Lung (tissue), 12 donors: ENCODE data around the gene ZSCAN29. TPM values are rescaled to one million over a fixed set of nuclear protein-coding genes. Genes with fewer than 3 reads are reported as not detected.
A peak's percentile ranks its signal among the peaks of the same experiment; 100 is the strongest.

Experiments
- ATAC-seq: fragments of 200-7000 bp; cut with Tn5 transposase; one replicate; pipeline ENCODE4 v1.9.1; 2020; ENCODE audit warnings: moderate number of reproducible peaks; ENCODE audit not compliant: insufficient read depth, low FRiP score
- DNase-seq, 3 donors: peaks; one replicate each; pipeline ENCODE4 v3.0.0-alpha.2; 2013 to 2017
- H3K27ac ChIP-seq, 2 donors: one replicate each; pipeline ENCODE4 v1.5.1; 2013; ENCODE audit warnings: mild to moderate bottlenecking in 2 of 2, moderate library complexity in 2 of 2, control low read depth in 1 of 2, inconsistent platforms in 1 of 2, low read depth in 1 of 2, low read length in 1 of 2
- H3K27me3 ChIP-seq, 3 donors: one replicate each; pipeline ENCODE4 v1.5.1; 2013; ENCODE audit warnings: low read length in 2 of 3; ENCODE audit not compliant: control insufficient read depth in 3 of 3, insufficient read depth in 3 of 3
- H3K36me3 ChIP-seq, 4 donors: one replicate each; pipeline ENCODE4 v1.5.1; 2013; ENCODE audit warnings: low read length in 4 of 4, mild to moderate bottlenecking in 1 of 4, moderate library complexity in 1 of 4; ENCODE audit not compliant: control insufficient read depth in 4 of 4, insufficient read depth in 4 of 4
- H3K4me1 ChIP-seq, 5 donors: one replicate each; pipeline ENCODE4 v1.5.1; 2013; ENCODE audit warnings: low read length in 5 of 5, mild to moderate bottlenecking in 2 of 5, moderate library complexity in 1 of 5; ENCODE audit not compliant: control insufficient read depth in 5 of 5, insufficient read depth in 5 of 5
- H3K4me3 ChIP-seq: one replicate; pipeline ENCODE4 v1.5.1; 2013; ENCODE audit warnings: mild to moderate bottlenecking, control low read depth, moderate library complexity
- H3K9ac ChIP-seq, 2 donors: one replicate each; pipeline ENCODE4 v1.5.1; 2013; ENCODE audit warnings: low read length in 2 of 2, control low read depth in 1 of 2; ENCODE audit not compliant: insufficient read depth in 1 of 2
- H3K9me3 ChIP-seq, 4 donors: one replicate each; pipeline ENCODE4 v1.5.1; 2013; ENCODE audit warnings: low read length in 3 of 4, mild to moderate bottlenecking in 1 of 4, moderate library complexity in 1 of 4; ENCODE audit not compliant: control insufficient read depth in 4 of 4, insufficient read depth in 3 of 4
- WGBS, 2 donors: extraction: QIAGEN DNeasy Blood & Tissue Kit; methylation state at CpG; one replicate each; pipeline ENCODE4 v1.1.7; 2013; 5-methylcytosine and 5-hydroxymethylcytosine counted together
- polyA plus RNA-seq, 2 donors: library from polyadenylated mRNA; stranded (reverse); fragments of 200-250 nt; gene quantifications; one replicate each; pipeline ENCODE4 v1.2.1, GENCODE V29; 2013
- total RNA-seq, 2 donors: library from RNA; depleted of rRNA in 1 of 2; stranded (reverse); fragments of >200 nt in 1 of 2; gene quantifications; one replicate each; pipeline ENCODE4 v1.2.1, GENCODE V29; 2014 to 2021
- TF ChIP-seq, protein P1 (sequence below): IDR thresholded peaks from 2 replicates; pipeline ENCODE4 v1.5.1; 2012; ENCODE audit warnings: mild to moderate bottlenecking; ENCODE audit errors: control extremely low read depth, extremely low read depth
- donor health status: control.
- donor health status: control.
- donor health status: Bipolar disorder and iron deficiency.
- donor health status: healthy.
- donor health status: DM: yes; HTN: yes; CAD: no.

Gene ZSCAN29
- total and polyA plus RNA-seq, 4 donors: 6.4 to 37.7 (median 13.8) TPM

DNA sequence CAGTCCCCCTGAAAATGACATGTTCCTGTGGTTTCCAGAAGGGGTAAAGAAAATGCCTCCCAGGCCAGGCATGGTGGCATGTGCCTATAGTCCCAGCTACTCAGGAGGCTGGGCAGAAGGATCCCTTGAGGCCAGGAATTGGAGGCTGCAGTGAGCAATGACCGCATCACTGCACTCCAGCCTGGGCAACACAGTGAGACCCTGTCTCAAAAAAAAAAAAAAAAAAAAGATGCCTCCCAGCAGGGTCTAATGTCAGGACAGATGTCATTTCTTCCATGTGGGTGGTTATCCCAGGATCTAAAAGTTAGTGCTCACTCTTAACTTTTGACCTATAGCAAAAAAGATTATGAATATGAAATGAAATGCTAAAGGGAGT, 53.9 kb downstream of the ZSCAN29 start:
- TF ChIP-seq, protein P1, sequence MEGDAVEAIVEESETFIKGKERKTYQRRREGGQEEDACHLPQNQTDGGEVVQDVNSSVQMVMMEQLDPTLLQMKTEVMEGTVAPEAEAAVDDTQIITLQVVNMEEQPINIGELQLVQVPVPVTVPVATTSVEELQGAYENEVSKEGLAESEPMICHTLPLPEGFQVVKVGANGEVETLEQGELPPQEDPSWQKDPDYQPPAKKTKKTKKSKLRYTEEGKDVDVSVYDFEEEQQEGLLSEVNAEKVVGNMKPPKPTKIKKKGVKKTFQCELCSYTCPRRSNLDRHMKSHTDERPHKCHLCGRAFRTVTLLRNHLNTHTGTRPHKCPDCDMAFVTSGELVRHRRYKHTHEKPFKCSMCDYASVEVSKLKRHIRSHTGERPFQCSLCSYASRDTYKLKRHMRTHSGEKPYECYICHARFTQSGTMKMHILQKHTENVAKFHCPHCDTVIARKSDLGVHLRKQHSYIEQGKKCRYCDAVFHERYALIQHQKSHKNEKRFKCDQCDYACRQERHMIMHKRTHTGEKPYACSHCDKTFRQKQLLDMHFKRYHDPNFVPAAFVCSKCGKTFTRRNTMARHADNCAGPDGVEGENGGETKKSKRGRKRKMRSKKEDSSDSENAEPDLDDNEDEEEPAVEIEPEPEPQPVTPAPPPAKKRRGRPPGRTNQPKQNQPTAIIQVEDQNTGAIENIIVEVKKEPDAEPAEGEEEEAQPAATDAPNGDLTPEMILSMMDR: no peak
- no peaks in the 10 kb centered on the region for H3K9me3 ChIP-seq
- DNase-seq (no peak), ATAC-seq (no peak)
- H3K9ac ChIP-seq: no peak overlapping the region
- WGBS, 2 donors: 98 to 100% methylated on average over 1 of the region's 1 CpG
- H3K27ac ChIP-seq: no peak overlapping the region
- H3K4me1 ChIP-seq: peaks cover 0 to 2% (median 0%) of the 10 kb centered on the region in 5 donors
- no peaks in the 10 kb centered on the region for H3K36me3 ChIP-seq
- H3K4me3 ChIP-seq: no peak overlapping the region
- H3K27me3 ChIP-seq: peaks cover 0 to 15% (median 0%) of the 10 kb centered on the region in 3 donors

DNA sequence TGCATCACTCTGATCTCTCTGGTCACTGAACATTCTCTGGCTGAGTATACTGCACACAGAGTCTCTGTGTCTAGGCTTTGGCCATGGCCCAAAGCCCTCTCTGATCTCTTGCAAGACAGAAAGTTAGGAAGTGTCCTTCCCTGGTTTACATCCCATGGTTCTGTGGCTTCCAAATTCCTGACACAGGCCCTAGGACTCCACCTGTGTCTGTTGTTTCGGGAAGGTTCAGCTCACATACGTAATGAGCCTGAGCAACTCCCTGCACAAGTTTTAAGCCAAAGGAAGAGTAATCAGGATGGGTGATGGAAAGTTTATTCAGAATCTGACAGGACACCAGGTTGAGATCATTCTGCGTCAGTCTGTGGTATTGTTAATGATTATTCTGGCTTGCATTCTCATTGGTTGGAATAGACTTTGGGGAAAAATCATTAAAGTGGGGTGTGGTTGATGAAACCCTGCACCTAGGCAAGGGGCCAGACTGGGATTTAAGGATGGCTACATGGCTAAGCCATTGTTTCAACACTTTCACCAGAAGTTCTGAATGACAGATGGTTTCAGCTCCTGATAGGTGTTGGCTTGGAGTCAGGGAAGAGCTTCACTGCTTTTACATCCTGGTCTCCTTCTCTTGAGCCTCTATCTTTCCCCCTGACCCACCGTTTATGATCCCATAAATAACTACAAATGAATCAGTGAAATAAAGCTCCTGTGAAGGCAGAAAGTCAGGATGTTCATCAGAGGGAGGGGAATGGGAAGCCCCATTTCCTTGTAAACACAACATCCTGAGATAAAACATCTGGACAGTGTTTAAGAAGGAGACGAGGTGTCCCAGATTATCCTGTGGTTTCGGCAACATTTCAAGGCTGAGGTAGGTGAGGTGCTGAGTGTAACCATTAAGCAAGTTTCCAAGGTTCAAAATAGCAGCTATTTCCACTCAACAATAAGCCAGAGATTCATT, 54.5 kb downstream of the ZSCAN29 start:
- Histone ChIP-seq H3K9me3 (no peaks in the 10 kb centered on the region), H3K4me1 (peaks cover 0 to 2% (median 0%) of the 10 kb centered on the region in 5 donors), H3K27me3 (peaks cover 0 to 12% (median 2%) of the 10 kb centered on the region in 3 donors), H3K4me3 (no peak overlapping the region), H3K27ac (no peak overlapping the region), H3K36me3 (no peaks in the 10 kb centered on the region), H3K9ac (no peak overlapping the region)
- ATAC-seq (no peak), DNase-seq (peak in 1 of 3 donors; percentile 40)
- WGBS, 2 donors: 49 to 64% methylated on average over 6 of the region's 6 CpGs
- TF ChIP-seq, protein P1: no peak

DNA sequence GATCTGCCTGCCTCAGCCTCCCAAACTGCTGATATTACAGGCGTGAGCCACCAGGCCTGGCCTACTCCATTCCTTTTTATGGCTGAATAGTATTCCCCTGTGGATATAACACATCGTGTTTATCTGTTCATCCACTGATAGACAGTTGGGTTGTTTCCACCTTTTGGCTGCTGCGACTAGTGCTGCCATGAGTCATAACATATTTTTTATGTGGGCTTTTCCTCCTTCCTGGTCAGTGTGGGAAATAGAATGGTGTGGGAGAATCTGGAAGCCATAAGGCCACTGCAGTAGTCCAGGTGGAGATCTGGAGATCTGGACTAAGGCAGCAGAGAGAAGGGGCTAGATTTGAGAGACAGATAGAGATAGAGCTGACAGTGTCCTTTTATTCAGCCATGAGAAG, 56.7 kb downstream of the ZSCAN29 start:
- H3K36me3 ChIP-seq: no peaks in the 10 kb centered on the region
- no peak overlapping the region for H3K27ac ChIP-seq
- no peak overlapping the region for H3K4me3 ChIP-seq
- peaks cover 2 to 15% (median 4%) of the 10 kb centered on the region in 3 donors for H3K27me3 ChIP-seq
- peaks cover 0 to 2% (median 0%) of the 10 kb centered on the region in 5 donors for H3K4me1 ChIP-seq
- DNase-seq (no peak), ATAC-seq (no peak)
- TF ChIP-seq, protein P1: no peak
- no peaks in the 10 kb centered on the region for H3K9me3 ChIP-seq
- no peak overlapping the region for H3K9ac ChIP-seq
- 86 to 94% methylated on average over 3 of the region's 3 CpGs for WGBS, 2 donors
